HG03045 (cell line): ENCODE measurements around the gene ZNF648.
"Not testable (repeated sequence)": the region's sequence is repeated elsewhere in the genome, so short reads cannot be mapped to it uniquely, and the experiment has no call there.

ENCODE experiments used
- ATAC-seq: cut with Tn5 transposase; IDR thresholded peaks from one replicate; pipeline ENCODE4 v1.9.1; 2021; ENCODE audit warnings: mild to moderate bottlenecking, moderate library complexity; ENCODE audit not compliant: unreplicated experiment

ZNF648 gene

GRCh38 chr1:182080040-182080439 lies 18.5 kb upstream of the ZNF648 start:
- no peak for ATAC-seq

- no peak for ATAC-seq
These were observed 10.4 kb upstream of the ZNF648 start for GRCh38 chr1:182071924-182072323.

DNA sequence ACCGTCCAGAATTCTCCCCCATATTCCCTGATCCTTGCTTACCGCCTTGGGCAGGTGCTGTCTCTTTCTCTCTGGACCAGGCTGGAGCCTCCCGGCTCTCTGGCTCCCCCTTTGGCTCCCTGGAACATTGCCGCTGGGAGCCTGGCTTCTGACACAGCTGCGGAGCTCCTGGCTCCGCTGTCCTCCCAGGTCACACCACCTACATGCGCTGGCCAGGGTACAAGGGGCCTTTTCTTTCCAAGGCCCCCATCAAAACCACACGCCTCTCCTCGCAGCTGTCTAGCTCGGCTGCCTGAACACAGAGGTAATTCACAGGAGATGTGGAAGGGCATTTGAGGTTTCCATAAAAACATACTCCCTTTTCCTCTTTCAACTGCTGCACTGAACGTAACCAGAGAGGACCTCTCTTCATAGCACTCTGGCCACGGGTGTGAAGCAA lies 7.5 kb upstream of the ZNF648 start:
- ATAC-seq = no peak

GRCh38 chr1:182066934-182067333 lies 5.4 kb upstream of the ZNF648 start:
- no peak for ATAC-seq

GRCh38 chr1:182065126-182065845 lies 3.8 kb upstream of the ZNF648 start:
- no peak for ATAC-seq

DNA sequence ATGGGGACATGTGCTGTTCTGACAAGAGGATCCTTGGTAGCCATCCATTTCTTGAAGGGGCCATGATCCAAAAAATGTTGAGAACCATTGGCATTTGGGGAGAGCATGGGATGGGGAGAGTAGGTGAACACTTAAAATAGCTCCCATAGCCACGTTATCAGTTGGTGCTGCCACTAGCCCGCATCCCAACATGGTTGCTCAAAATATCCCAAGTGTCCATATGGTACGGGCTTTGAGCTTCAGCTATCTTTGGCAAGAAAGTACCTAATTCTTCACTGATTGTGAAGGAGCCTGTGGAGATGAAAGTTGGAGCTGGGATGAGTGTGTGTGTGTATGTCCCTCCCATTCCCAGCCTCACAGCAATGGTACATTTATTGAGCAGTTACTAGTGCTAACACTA lies 3.1 kb upstream of the ZNF648 start:
- ATAC-seq = no peak

GRCh38 chr1:182062223-182062622 lies 711 bp upstream of the ZNF648 start:
- ATAC-seq = no peak

- no peak for ATAC-seq
These were observed 635 bp downstream of the ZNF648 start for GRCh38 chr1:182060877-182061276.

- ATAC-seq = no peak
These were observed 1.6 kb downstream of the ZNF648 start for GRCh38 chr1:182059936-182060335.

DNA sequence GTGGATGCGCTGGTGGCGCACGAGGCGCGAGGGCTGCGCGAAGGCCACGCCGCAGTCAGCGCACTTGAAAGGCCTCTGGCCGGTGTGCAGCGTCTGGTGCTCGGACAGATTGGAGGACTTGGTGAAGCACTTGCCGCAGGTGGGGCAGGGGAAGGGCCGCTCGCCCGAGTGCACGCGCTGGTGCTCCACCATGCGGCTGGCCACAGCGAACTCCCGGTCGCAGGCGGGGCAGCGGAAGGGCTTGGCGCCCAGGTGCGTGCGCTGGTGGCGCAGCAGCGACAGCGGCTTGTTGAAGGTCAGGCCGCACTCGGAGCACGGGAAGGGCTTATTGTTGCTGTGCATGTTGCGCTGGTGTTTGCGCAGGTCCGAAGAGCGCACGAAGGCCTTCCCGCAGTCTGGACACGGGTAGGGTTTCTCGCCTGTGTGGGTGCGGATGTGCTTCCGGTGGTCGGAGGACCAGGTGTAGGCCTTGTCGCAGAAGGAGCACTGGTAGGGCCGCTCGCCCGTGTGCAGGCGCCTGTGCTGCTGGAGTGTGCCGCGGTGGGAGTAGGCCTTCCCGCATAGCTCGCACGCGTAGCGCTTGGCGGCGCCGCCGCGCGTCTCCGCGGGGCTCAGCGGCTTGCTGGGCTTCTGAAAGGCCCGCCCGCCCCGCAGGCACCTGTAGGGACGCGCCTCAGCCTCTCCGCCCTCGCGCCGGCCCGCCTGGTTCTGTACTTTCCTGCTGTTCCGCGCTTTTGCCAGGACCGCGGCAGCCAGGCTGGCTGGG lies 4.7 kb downstream of the ZNF648 start:
- ATAC-seq = no peak

DNA sequence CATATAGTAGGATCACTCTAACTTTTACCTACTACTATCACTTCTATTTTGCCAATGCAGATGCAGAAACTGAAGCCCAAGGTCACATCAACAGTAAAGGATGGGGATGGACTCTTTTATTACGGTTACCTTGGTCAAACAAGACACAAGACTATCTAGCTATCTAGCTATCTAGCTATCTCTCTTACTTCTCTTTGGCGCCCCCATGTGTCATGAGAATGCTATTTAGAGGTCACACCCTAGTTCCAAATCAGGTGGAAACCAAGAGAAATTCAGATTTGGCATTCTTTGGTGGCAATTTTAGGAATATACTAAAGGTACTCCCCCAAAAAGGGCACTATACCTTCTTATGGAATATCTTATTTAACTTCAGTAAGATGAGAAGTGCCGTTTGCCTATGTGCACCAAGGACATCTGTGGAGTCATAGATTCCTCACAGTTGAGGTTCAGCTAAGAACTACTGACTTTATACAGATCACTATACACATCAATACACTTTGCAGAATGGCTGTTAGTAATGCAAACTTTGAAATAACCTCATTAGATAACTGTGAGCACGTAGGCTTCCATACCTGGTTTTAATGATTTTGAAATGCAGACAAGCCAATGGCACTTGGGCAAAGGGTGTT lies 6.7 kb downstream of the ZNF648 start:
- ATAC-seq = no peak

DNA sequence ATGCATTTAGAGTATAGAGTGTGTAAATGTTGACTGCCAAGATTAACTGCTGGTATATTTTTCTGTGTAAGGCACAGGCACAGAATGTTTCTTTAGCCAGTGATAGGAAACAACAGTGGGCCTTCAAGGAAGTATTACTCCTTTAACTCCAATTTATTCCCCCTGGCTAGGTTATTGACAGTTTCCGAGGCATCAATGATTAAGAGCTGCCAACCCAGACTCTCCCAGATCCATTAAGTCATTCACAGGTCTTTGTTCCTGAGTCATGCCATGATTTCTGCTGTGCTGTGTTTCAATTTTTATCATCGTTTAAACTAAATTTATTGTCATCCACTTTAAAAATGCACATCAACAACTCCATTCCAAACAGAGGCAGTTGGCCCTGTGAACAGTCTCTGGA lies 9.2 kb downstream of the ZNF648 start:
- no peak for ATAC-seq

GRCh38 chr1:182051938-182052337 lies 9.6 kb downstream of the ZNF648 start:
- no peak for ATAC-seq

DNA sequence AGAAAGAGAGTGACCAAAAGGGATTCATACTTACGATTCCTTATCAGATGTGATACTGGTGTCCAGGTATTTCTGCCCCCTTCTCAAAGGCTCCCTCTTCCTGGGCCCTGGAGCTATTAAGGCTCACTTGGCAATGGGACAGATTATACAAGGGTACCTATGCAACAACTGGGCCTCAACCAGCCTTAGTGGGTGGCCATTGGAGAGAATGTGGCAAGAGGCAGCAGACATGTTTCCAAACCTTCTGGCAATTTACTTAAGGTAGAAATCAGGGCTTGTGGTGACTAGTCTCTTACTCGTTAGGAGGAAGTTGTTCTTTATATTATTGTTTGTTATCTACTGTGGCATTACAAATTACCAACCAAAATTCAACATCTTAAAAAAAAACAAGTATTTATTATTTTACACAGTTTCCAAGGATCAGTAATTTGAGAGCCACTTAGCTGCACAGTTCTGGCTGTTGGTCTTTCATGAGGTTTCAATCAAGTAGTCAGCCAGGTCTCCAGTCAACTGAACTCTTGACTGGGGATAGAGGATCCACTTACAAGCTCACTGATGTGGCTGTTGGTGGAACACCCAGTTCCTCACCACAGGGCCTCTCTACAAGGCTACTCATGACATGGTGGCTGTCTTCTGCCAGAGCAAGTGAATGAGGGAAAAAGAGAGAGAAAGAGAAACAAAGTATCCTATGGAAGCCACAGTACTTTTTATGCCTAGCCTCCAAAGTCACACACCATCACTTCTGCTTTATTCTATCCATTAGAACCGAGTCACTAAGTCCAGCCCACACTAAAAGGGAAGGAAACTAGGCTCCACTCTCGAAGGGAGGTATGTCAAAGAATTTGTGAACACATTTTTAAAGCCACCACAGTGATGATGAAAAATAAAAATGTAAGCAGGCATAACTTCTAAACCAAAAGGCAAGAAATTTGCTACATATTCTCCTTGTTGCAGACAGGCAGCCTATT lies 10.7 kb downstream of the ZNF648 start:
- ATAC-seq = no peak

GRCh38 chr1:182048562-182048961 lies 12.9 kb downstream of the ZNF648 start:
- no peak for ATAC-seq

GRCh38 chr1:182046763-182047162 lies 14.7 kb downstream of the ZNF648 start:
- no peak for ATAC-seq

- ATAC-seq = not testable (repeated sequence)
These were observed 16.0 kb downstream of the ZNF648 start for GRCh38 chr1:182045481-182045880.

GRCh38 chr1:182041615-182042014 lies 19.9 kb downstream of the ZNF648 start:
- ATAC-seq = no peak

DNA sequence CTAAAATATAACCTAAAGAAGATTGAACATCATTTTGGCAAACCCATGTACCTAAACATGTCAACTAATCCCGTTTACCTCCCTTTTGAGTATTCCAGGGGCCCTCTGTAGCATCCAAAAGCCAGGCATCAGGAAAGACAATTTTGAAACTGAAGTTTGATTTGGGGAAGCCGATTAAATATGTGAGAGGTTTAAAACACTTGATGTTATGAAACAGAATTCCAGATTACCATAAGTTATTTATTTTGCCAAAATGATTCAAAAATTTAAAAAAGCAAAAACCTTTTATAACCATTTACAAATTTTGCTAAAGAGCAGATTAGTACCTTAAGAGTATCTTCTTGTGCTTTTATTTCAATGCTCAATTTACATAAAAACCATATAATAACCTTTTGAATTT lies 23.3 kb downstream of the ZNF648 start:
- ATAC-seq = no peak

- no peak for ATAC-seq
These were observed 26.3 kb downstream of the ZNF648 start for GRCh38 chr1:182035097-182035770.
